Fibroblast of mammary gland (primary cell): ENCODE results near the gene TENT4A.

ENCODE experiments used
- DNase-seq: peaks from one replicate; pipeline ENCODE4 v3.0.0-alpha.2; 2010; ENCODE audit warnings: low read depth
- H3K4me3 ChIP-seq: 2 replicates; pipeline ENCODE4 v1.5.1; 2011; ENCODE audit warnings: low read depth, mild to moderate bottlenecking, low read length, moderate library complexity; ENCODE audit not compliant: control insufficient read depth
- CTCF ChIP-seq: conservative IDR thresholded peaks from 2 replicates; pipeline ENCODE4 v1.5.1; 2011; ENCODE audit warnings: low read depth, low read length, inconsistent platforms; ENCODE audit not compliant: control insufficient read depth, insufficient read depth

Gene TENT4A

DNA sequence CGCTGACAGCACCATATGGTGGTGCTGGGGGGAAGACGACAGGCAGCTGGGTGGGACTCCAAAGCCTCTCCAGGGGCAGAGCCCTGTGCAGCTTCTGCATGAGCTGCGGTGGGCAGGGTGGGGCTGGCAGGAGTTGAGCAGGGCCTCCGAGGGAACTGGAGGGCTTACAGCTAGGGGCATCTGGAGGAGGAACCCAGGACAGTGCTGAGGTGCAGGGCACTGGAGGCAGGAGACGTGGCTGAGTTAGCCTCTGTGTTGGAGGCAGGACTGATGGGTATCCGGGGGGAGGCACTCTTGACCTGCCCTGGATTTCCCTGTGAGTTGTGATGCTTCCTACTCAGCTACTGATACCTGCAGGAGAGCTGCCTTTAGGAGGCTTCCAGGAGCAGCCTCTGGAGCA, 45.0 kb downstream of the TENT4A start:
- H3K4me3 ChIP-seq = no peak overlapping the region
- no peak for TF ChIP-seq CTCF
- no peak for DNase-seq

DNA sequence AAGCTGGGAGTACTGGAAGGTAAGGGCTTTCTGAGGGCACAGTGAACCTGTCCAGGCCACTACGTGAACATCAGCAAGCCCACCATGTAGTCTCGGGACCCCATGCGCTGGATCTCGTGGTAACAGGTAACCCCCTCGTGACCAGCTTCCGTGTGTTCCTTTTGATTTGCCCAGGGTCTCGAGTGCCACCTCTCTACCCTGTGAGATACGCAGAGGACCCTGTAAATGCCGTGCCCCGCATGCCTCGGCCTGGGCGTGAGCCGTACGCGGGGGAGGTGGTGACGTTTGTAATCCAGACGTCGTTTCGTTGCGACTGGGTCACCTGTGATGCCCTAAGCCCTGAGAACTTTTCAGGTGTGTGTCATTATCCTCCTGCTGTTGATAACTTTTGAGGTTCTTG, 45.5 kb downstream of the TENT4A start:
- no peak for TF ChIP-seq CTCF
- H3K4me3 ChIP-seq = no peak overlapping the region

GRCh38 chr5:6759401-6759800, 46.2 kb downstream of the TENT4A start:
- peak; percentile 27 for DNase-seq
- H3K4me3 ChIP-seq = no peak overlapping the region
- no peak for TF ChIP-seq CTCF

More for the DNA sequence above, 45.5 kb downstream of the TENT4A start:
- DNase-seq = no peak

- no peak overlapping the region for H3K4me3 ChIP-seq
- DNase-seq = no peak
- no peak for TF ChIP-seq CTCF
Measured at GRCh38 chr5:6759983-6760382, 46.8 kb downstream of the TENT4A start.

GRCh38 chr5:6760686-6761085, 47.5 kb downstream of the TENT4A start:
- no peak for TF ChIP-seq CTCF
- no peak overlapping the region for H3K4me3 ChIP-seq
- no peak for DNase-seq

GRCh38 chr5:6761333-6761732, 48.1 kb downstream of the TENT4A start:
- no peak overlapping the region for H3K4me3 ChIP-seq
- TF ChIP-seq CTCF = no peak
- no peak for DNase-seq

GRCh38 chr5:6762116-6762515, 48.9 kb downstream of the TENT4A start:
- DNase-seq = no peak
- no peak for TF ChIP-seq CTCF
- H3K4me3 ChIP-seq = no peak overlapping the region
